H1 (cell line): ENCODE data around the gene ARHGAP4. TPM values are rescaled to one million over a fixed set of nuclear protein-coding genes. Genes with fewer than 3 reads are reported as not detected.

ENCODE experiments used
- CTCF ChIA-PET: fragments of 300-600 bp; sonication (Branson Sonifier 250); formaldehyde crosslinking; loops from one replicate; lab custom pipeline; 2021; ENCODE audit not compliant: partially characterized antibody; lab: Charles Lee
- POLR2A ChIA-PET: fragments of 300-600 bp; sonication (Branson Sonifier 250); formaldehyde crosslinking; loops from one replicate; lab custom pipeline; 2021; ENCODE audit warnings: inconsistent platforms; ENCODE audit not compliant: partially characterized antibody; lab: Charles Lee
- DNase-seq, 2 experiments: peaks; one replicate each; pipeline versions ENCODE4 v3.0.0 to v3.0.0-alpha.2; 2010 to 2022; ENCODE audit warnings: low spot score in 2 of 2, low read depth in 1 of 2, mixed read lengths in 1 of 2
- FAIRE-seq: peaks from 2 replicates; lab custom pipeline; 2011; peaks lifted over from hg19 to GRCh38; lab: Jason Lieb, UNC
- H2AFZ ChIP-seq: 2 replicates; pipeline ENCODE4 v1.8.1; 2012; ENCODE audit warnings: low read length, inconsistent platforms
- H2AK5ac ChIP-seq: 2 replicates; pipeline ENCODE4 v1.6.1; 2013; ENCODE audit warnings: low read depth, low read length
- H2BK120ac ChIP-seq: replicated peaks from 2 replicates; pipeline ENCODE3; 2013; ENCODE audit warnings: low read depth, low read length, inconsistent platforms
- H2BK12ac ChIP-seq: 2 replicates; pipeline ENCODE4 v1.6.1; 2013; ENCODE audit warnings: low read depth, low read length
- H2BK15ac ChIP-seq: 2 replicates; pipeline ENCODE4 v1.6.1; 2013; ENCODE audit warnings: low read length
- H2BK20ac ChIP-seq: 2 replicates; pipeline ENCODE4 v1.6.1; 2013; ENCODE audit warnings: low read length
- H2BK5ac ChIP-seq: 2 replicates; pipeline ENCODE4 v1.6.1; 2013; ENCODE audit warnings: low read depth, low read length
- H3K14ac ChIP-seq: 2 replicates; pipeline ENCODE4 v1.6.1; 2013; ENCODE audit warnings: inconsistent platforms; ENCODE audit not compliant: insufficient read length
- H3K18ac ChIP-seq: 2 replicates; pipeline ENCODE4 v1.6.1; 2013; ENCODE audit warnings: low read length; ENCODE audit errors: extremely low read depth
- H3K23ac ChIP-seq: 2 replicates; pipeline ENCODE4 v1.6.1; 2013; ENCODE audit warnings: inconsistent platforms; ENCODE audit not compliant: insufficient read length
- H3K23me2 ChIP-seq: 2 replicates; pipeline ENCODE4 v1.6.1; 2013; ENCODE audit warnings: low read depth, low read length
- H3K27ac ChIP-seq: 2 replicates; pipeline ENCODE4 v1.6.1; 2011; ENCODE audit warnings: low read depth, low read length, inconsistent platforms
- H3K27me3 ChIP-seq, 4 experiments: replicated peaks in 1 of 4; 1 replicate in 1 of 4; 2 replicates in 3 of 4; pipeline versions ENCODE4 v1.6.1 to v1.8.1; 2011 to 2013; ENCODE audit warnings: low read length in 3 of 4, mild to moderate bottlenecking in 3 of 4, inconsistent platforms in 2 of 4, mixed read lengths in 2 of 4, moderate library complexity in 1 of 4; ENCODE audit not compliant: control insufficient read depth in 3 of 4, insufficient read depth in 3 of 4; ENCODE audit errors: extremely low read depth in 1 of 4
- H3K36me3 ChIP-seq, 4 experiments: 2 replicates each; pipeline versions ENCODE4 v1.6.1 to v1.8.1; 2011 to 2013; ENCODE audit warnings: mild to moderate bottlenecking in 4 of 4, low read length in 3 of 4, moderate library complexity in 2 of 4, control low read depth in 1 of 4, inconsistent platforms in 1 of 4; ENCODE audit not compliant: insufficient read depth in 4 of 4, control insufficient read depth in 2 of 4
- H3K4ac ChIP-seq: replicated peaks from 2 replicates; pipeline ENCODE3; 2013; ENCODE audit warnings: low read length, low read depth, mixed read lengths, inconsistent platforms; ENCODE audit not compliant: insufficient read length
- H3K4me1 ChIP-seq, 4 experiments: replicated peaks in 1 of 4; 1 replicate in 1 of 4; 2 replicates in 3 of 4; pipeline versions ENCODE4 v1.6.1 to v1.8.1; 2011 to 2013; ENCODE audit warnings: low read length in 3 of 4, inconsistent platforms in 2 of 4, mixed read lengths in 1 of 4; ENCODE audit not compliant: insufficient read depth in 4 of 4, control insufficient read depth in 3 of 4
- H3K4me2 ChIP-seq, 2 experiments: 2 replicates each; pipeline versions ENCODE4 v1.6.1 to v1.8.1; 2011 to 2013; ENCODE audit warnings: low read depth in 2 of 2, low read length in 2 of 2, control low read depth in 1 of 2, inconsistent platforms in 1 of 2, mild to moderate bottlenecking in 1 of 2; ENCODE audit not compliant: insufficient read depth in 1 of 2
- H3K4me3 ChIP-seq, 4 experiments: fragments of 200-600, 300-600 bp in 1 of 4; sonication (generic), shearing (Covaris generic), sonication (Bioruptor Twin) in 1 of 4; 2 replicates each; pipeline versions ENCODE4 v1.5.1 to v1.8.1; 2011 to 2016; ENCODE audit warnings: low read length in 4 of 4, low read depth in 3 of 4, control low read depth in 2 of 4, inconsistent platforms in 2 of 4, mild to moderate bottlenecking in 2 of 4, mixed read lengths in 1 of 4, moderate library complexity in 1 of 4; ENCODE audit not compliant: insufficient read depth in 2 of 4; ENCODE audit errors: extremely low read depth in 1 of 4
- H3K56ac ChIP-seq: replicated peaks from 2 replicates; pipeline ENCODE3; 2013; ENCODE audit warnings: low read depth, mild to moderate bottlenecking, mixed read lengths, low read length, inconsistent platforms; ENCODE audit not compliant: insufficient read length
- H3K79me1 ChIP-seq: 2 replicates; pipeline ENCODE4 v1.6.1; 2013; ENCODE audit warnings: low read depth, low read length, control low read depth
- H3K79me2 ChIP-seq, 2 experiments: 2 replicates each; pipeline versions ENCODE4 v1.6.1 to v1.8.1; 2012 to 2013; ENCODE audit warnings: low read length in 2 of 2, mild to moderate bottlenecking in 2 of 2, inconsistent platforms in 1 of 2; ENCODE audit not compliant: insufficient read depth in 2 of 2, control insufficient read depth in 1 of 2
- H3K9ac ChIP-seq, 4 experiments: replicated peaks in 1 of 4; 1 replicate in 1 of 4; 2 replicates in 3 of 4; pipeline versions ENCODE4 v1.6.1 to v1.8.1; 2011 to 2013; ENCODE audit warnings: low read depth in 3 of 4, low read length in 3 of 4, control low read depth in 2 of 4, mild to moderate bottlenecking in 2 of 4, moderate library complexity in 2 of 4, inconsistent platforms in 1 of 4; ENCODE audit errors: extremely low read depth in 1 of 4
- H3K9me3 ChIP-seq, 2 experiments: 2 replicates each; pipeline versions ENCODE4 v1.6.1 to v1.8.1; 2012 to 2013; ENCODE audit warnings: mild to moderate bottlenecking in 2 of 2, moderate library complexity in 2 of 2, control low read depth in 1 of 2, inconsistent platforms in 1 of 2, low read depth in 1 of 2, low read length in 1 of 2, mixed read lengths in 1 of 2; ENCODE audit not compliant: insufficient read depth in 2 of 2
- H4K20me1 ChIP-seq, 2 experiments: replicated peaks in 1 of 2; 2 replicates each; pipeline versions ENCODE3 to v1.8.1; 2011 to 2013; ENCODE audit warnings: inconsistent platforms in 2 of 2, low read length in 2 of 2, mild to moderate bottlenecking in 1 of 2; ENCODE audit not compliant: insufficient read depth in 2 of 2, control insufficient read depth in 1 of 2
- H4K5ac ChIP-seq: 2 replicates; pipeline ENCODE4 v1.6.1; 2013; ENCODE audit warnings: low read length, low read depth, mixed read lengths, inconsistent platforms; ENCODE audit not compliant: insufficient read length
- H4K8ac ChIP-seq: 2 replicates; pipeline ENCODE4 v1.8.0; 2013; ENCODE audit warnings: mild to moderate bottlenecking, moderate library complexity, low read length, inconsistent platforms; ENCODE audit not compliant: insufficient read depth; ENCODE audit errors: extremely low read depth
- H4K91ac ChIP-seq: replicated peaks from 2 replicates; pipeline ENCODE3; 2013; ENCODE audit warnings: low read length, mixed read lengths, inconsistent platforms; ENCODE audit not compliant: insufficient read length
- BRCA1 ChIP-seq: IDR thresholded peaks from 2 replicates; pipeline ENCODE4 v1.6.1; 2012; ENCODE audit warnings: low read depth, low read length, improper control_type of control experiment
- EP300 ChIP-seq, 2 experiments: IDR thresholded peaks; 1 replicate in 1 of 2; 2 replicates in 1 of 2; pipeline ENCODE4 v1.6.1; 2011 to 2012; ENCODE audit warnings: low read depth in 2 of 2, low read length in 2 of 2, mild to moderate bottlenecking in 2 of 2, borderline replicate concordance in 1 of 2, inconsistent platforms in 1 of 2, moderate library complexity in 1 of 2
- JUND ChIP-seq: IDR thresholded peaks from 2 replicates; pipeline ENCODE4 v1.6.1; 2011; ENCODE audit warnings: mild to moderate bottlenecking, improper control_type of control experiment, low read length
- TAF1 ChIP-seq: IDR thresholded peaks from 2 replicates; pipeline ENCODE4 v1.6.1; 2011; ENCODE audit warnings: mild to moderate bottlenecking, low read depth, low read length
- WGBS, 2 experiments: shearing (Covaris generic) in 1 of 2; methylation state at CpG; one replicate each; pipeline versions ENCODE4 v1.1.6 to v1.1.7; 2013 to 2015; ENCODE audit warnings: low lambda C conversion rate in 2 of 2, mixed read lengths in 2 of 2, inconsistent platforms in 1 of 2, low coverage in 1 of 2, missing lambda C conversion rate in 1 of 2; ENCODE audit not compliant: insufficient replicate concordance in 2 of 2, insufficient coverage in 1 of 2, insufficient read length in 1 of 2; ENCODE audit errors: extremely low coverage in 1 of 2, missing lambda C conversion rate in 1 of 2; 5-methylcytosine and 5-hydroxymethylcytosine counted together
- polyA plus RNA-seq, 7 experiments: library from polyadenylated mRNA; depleted of rRNA in 3 of 7; stranded (reverse) in 5 of 7; unstranded in 2 of 7; fragments of >200 nt in 5 of 7; fragments of 200-250 nt in 2 of 7; gene quantifications; 1 replicate in 5 of 7; 2 replicates in 1 of 7; 4 replicates in 1 of 7; pipeline versions ENCODE4 v1.2.1 to v1.2.3, GENCODE V29; 2011 to 2013; ENCODE audit warnings: missing spikeins in 2 of 7, mixed read lengths in 2 of 7
- total RNA-seq: library from RNA; stranded (reverse); fragmentation: NEBNext Ultra II Directional; extraction: Animal tissue kit (Norgen Biotek cat#: 25700); gene quantifications from 2 replicates; pipeline ENCODE4 v1.2.1, GENCODE V29; 2021

ARHGAP4 gene
- total and polyA plus RNA-seq, 2 of the 8 experiments (the other 6 are each of a cell fraction or from before 2014, with no cell fraction given) = 23.9 to 26.0 TPM

- TF ChIP-seq TAF1 (no peak), JUND (no peak), BRCA1 (no peak), EP300 (IDR thresholded peaks at IDR 0.05; ENCODE audit: borderline replicate concordance in 1 of 2, low read depth in 2 of 2, low read length in 2 of 2) (no peak)
- 65% methylated on average over 5 of the region's 6 CpGs; no CpG with 5 or more reads in 1 of the 2 experiments for WGBS, 2 experiments
- Histone ChIP-seq H3K27me3 (no peaks in the 10 kb centered on the region), H3K79me2 (no peaks in the 10 kb centered on the region), H3K14ac (no peak overlapping the region), H2BK20ac (no peak overlapping the region), H4K20me1 (peaks cover 0 to 1% of the 10 kb centered on the region in 2 experiments), H3K79me1 (no peaks in the 10 kb centered on the region), H2AFZ (no peak overlapping the region), H3K23me2 (no peaks in the 10 kb centered on the region), H3K9me3 (no peaks in the 10 kb centered on the region), H3K9ac (no peak overlapping the region), H3K27ac (no peak overlapping the region), H3K4ac (no peak overlapping the region), H4K91ac (no peak overlapping the region), H3K4me3 (peak overlapping the region in 1 of 4 experiments; percentile 51; a peak in 2 of 8 replicates), H2BK15ac (no peak overlapping the region), H2BK5ac (no peak overlapping the region), H4K5ac (no peak overlapping the region), H3K56ac (no peak overlapping the region), H3K36me3 (peaks cover 3 to 7% (median 4%) of the 10 kb centered on the region in 4 experiments; a peak in 4 of 8 replicates), H3K23ac (no peak overlapping the region), H3K18ac (no peak overlapping the region), H3K4me1 (peaks cover 2 to 15% (median 7%) of the 10 kb centered on the region in 4 experiments; a peak in 6 of 7 replicates), H2BK12ac (no peak overlapping the region), H2BK120ac (no peak overlapping the region), H4K8ac (no peak overlapping the region), H2AK5ac (no peak overlapping the region), H3K4me2 (peak overlapping the region in 1 of 2 experiments; percentile 51; a peak in 2 of 4 replicates)
- ChIA-PET POLR2A (interaction anchor here (0.7 to 18.9 kb wide), 8 partner anchors 10 to 117 kb away, joined by 3 to 231 read pairs (median 6); partner anchors contain the start of genes ARHGAP4, HCFC1 and NAA10), CTCF (interaction anchor here (0.6 to 11.1 kb wide), 6 partner anchors 9 to 190 kb away, joined by 3 to 272 read pairs (median 10); partner anchors contain the start of genes ARHGAP4, HCFC1, NAA10 and PLXNB3)
- no peak for DNase-seq
- FAIRE-seq = no peak
Observed at GRCh38 chrX:153944800-153945150, 18.7 kb upstream of the ARHGAP4 start.
